NB4 (cell line): Measurements from ENCODE around the gene GPC3.

ENCODE experiments used
- DNase-seq: peaks from one replicate; pipeline ENCODE4 v3.0.0; 2010; ENCODE audit warnings: low read depth
- H3K4me3 ChIP-seq: one replicate; pipeline ENCODE4 v1.5.1; 2011; ENCODE audit warnings: mild to moderate bottlenecking, low read depth, low read length, moderate library complexity
- MAX ChIP-seq: IDR thresholded peaks from 2 replicates; pipeline ENCODE4 v1.6.1; 2011; ENCODE audit warnings: low read depth, low read length
- MYC ChIP-seq: IDR thresholded peaks from 2 replicates; pipeline ENCODE4 v1.6.1; 2011; ENCODE audit warnings: low read depth, low read length
- POLR2A ChIP-seq: IDR thresholded peaks from 2 replicates; pipeline ENCODE4 v1.6.1; 2011; ENCODE audit warnings: mild to moderate bottlenecking; ENCODE audit not compliant: insufficient read length; ENCODE audit errors: extremely low read depth
- TF ChIP-seq, protein P1 (sequence below): IDR thresholded peaks from one replicate; pipeline ENCODE4 v1.5.1; 2012; ENCODE audit warnings: low read depth, low read length

GPC3 gene

GRCh38 chrX:133574716-133575115, 410.7 kb downstream of the GPC3 start:
- H3K4me3 ChIP-seq = no peak overlapping the region
- TF ChIP-seq, protein P1, sequence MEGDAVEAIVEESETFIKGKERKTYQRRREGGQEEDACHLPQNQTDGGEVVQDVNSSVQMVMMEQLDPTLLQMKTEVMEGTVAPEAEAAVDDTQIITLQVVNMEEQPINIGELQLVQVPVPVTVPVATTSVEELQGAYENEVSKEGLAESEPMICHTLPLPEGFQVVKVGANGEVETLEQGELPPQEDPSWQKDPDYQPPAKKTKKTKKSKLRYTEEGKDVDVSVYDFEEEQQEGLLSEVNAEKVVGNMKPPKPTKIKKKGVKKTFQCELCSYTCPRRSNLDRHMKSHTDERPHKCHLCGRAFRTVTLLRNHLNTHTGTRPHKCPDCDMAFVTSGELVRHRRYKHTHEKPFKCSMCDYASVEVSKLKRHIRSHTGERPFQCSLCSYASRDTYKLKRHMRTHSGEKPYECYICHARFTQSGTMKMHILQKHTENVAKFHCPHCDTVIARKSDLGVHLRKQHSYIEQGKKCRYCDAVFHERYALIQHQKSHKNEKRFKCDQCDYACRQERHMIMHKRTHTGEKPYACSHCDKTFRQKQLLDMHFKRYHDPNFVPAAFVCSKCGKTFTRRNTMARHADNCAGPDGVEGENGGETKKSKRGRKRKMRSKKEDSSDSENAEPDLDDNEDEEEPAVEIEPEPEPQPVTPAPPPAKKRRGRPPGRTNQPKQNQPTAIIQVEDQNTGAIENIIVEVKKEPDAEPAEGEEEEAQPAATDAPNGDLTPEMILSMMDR = no peak
- TF ChIP-seq MYC (no peak), POLR2A (no peak), MAX (no peak)
- no peak for DNase-seq

- TF ChIP-seq MYC = no peak
- TF ChIP-seq MAX = no peak
- no peak for TF ChIP-seq POLR2A
- TF ChIP-seq, protein P1 = no peak
These were observed 414.8 kb downstream of the GPC3 start for GRCh38 chrX:133570549-133570948.

DNA sequence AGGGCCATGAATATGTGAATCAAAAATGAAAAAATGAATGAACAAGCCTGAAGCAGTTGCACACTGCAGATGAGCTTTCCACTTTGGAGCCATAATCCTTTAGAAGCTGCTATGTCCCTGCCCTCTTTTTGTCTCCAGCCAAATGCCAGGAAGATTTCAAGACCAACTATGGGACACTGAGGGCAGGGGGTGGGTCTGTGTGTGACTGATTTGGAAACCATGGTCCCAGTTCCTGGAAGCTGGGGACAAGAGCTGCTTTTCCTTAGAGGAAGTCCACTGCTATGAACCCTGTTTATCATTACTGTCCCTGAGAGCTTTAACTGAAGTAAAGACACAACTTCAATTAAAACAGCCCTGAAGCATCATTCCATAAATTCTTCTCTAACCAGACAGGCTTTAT, 416.2 kb downstream of the GPC3 start:
- TF ChIP-seq MAX = no peak
- TF ChIP-seq, protein P1 = no peak
- no peak for TF ChIP-seq POLR2A
- no peak for TF ChIP-seq MYC
- no peak overlapping the region for H3K4me3 ChIP-seq
- no peak for DNase-seq

More at GRCh38 chrX:133570549-133570948, 414.8 kb downstream of the GPC3 start:
- DNase-seq = no peak
- H3K4me3 ChIP-seq = no peak overlapping the region

DNA sequence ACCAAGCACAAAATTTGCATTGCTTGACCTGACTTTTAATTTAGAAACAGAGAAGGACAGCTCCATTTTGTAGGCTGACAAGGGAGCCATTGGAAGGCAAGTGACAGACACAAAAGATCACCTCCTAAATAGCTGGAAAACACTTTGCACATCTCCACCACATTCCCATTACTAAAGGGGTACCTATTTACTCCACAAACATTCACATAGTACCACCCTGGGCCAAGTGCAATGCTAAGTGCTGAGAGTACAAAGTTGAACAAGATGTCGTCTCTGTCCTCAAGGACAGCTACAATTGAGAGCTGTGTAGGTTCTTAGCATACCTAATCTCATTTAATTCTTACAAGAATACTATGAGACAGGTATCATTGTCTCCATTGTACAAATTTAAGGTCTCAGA, 417.3 kb downstream of the GPC3 start:
- H3K4me3 ChIP-seq = no peak overlapping the region
- TF ChIP-seq MYC (no peak), POLR2A (no peak), MAX (no peak)
- TF ChIP-seq, protein P1 = no peak
- no peak for DNase-seq

DNA sequence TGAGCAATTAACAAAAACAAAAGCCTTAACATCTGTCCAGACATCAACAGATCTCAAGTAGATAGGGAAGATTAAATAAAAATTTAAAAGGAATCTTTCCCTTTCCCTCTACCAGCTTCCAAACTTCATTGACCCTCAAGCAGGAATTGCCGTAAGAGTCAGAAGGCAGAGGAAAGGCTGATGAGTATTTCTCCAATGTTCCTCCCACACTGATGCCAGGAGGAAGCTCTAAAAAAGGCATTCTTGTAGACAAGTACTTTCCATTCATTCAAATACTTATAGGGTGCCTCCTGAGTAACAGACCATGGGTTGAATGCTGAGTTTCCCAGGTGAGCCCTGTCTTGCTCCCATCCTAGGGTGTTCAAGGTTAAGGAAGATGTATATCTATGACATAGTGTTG, 418.5 kb downstream of the GPC3 start:
- TF ChIP-seq, protein P1 = no peak
- TF ChIP-seq MAX = no peak
- no peak for TF ChIP-seq POLR2A
- no peak for TF ChIP-seq MYC
- DNase-seq = no peak
- H3K4me3 ChIP-seq = no peak overlapping the region

GRCh38 chrX:133563705-133564104, 421.7 kb downstream of the GPC3 start:
- TF ChIP-seq, protein P1 = no peak
- TF ChIP-seq POLR2A (no peak), MAX (no peak), MYC (no peak)
- H3K4me3 ChIP-seq = no peak overlapping the region
- DNase-seq = no peak
